Activated CD4-positive, CD25-positive, alpha-beta regulatory T cell treated with anti-CD3 and anti-CD28 coated beads, Interleukin-2, amount 50 U/mL, for 24 hours (primary cell): ENCODE results near the gene FASTK.

Source experiments
- ATAC-seq, 2 donors: fragments of 150-1000 bp; cut with Tn5 transposase; one replicate each; pipeline ENCODE4 v1.10.0; 2021; ENCODE audit warnings: mild to moderate bottlenecking in 1 of 2, moderate library complexity in 1 of 2

Gene FASTK

GRCh38 chr7:151099486-151100211 lies 19.0 kb upstream of the FASTK start:
- ATAC-seq = no peak

GRCh38 chr7:151095828-151096475 lies 15.3 kb upstream of the FASTK start:
- ATAC-seq = no peak

DNA sequence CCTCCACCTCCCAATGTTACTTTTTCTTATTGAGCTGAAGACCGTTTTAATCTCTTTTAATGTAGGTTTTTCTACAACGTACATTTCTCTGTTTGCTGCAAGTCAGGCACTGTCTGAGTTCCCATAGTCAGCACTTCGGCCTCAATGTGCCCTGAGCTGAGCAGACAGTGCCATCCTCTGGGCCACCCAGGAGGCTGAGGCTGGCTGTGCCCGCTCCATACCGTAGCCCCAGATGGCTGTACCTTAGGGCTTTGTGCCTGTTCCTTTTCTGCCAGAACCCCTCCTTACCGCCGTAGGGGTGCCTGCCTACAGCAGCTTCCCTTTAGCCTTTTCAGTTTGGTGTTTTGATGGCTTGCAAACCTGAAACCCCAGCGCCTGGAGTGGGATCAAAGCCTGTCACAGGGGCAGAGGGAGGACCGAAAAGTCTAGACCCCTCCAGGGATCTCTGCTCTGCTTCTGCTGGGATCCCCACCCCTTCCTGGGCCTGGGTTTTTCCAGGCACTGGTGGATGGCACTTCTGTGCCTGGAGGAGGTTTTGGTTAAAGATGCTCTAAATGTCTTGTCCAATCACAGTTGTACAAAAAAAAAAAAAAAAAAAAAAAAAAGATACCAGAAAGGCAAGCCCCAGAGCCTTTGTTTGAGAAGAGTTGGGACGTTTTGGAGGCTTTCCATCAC lies 14.7 kb upstream of the FASTK start:
- ATAC-seq = no peak

GRCh38 chr7:151094675-151095074 lies 14.1 kb upstream of the FASTK start:
- no peak for ATAC-seq

DNA sequence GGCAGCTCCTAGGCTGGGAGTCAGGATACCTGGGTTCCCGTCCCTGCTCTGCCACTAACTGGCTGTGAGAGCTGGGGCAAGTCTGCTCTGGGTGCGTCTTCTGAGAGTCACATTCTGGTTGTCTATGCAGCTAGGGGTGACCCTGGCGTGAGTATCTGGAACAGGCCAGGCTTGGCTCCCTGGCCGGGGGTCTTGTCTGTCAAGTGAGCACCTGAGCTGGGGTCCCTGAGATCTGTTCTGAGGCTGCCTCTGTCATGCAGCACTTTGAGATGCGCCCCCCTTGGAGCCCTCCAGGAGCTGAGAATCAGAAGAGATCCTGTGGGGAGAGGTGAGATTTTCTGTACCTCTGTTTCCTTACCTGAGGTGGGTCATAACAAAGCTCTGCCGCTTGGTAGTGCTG lies 13.1 kb upstream of the FASTK start:
- no peak for ATAC-seq

GRCh38 chr7:151091988-151092387 lies 11.4 kb upstream of the FASTK start:
- no peak for ATAC-seq

GRCh38 chr7:151091431-151091830 lies 10.8 kb upstream of the FASTK start:
- no peak for ATAC-seq

- no peak for ATAC-seq
These were observed 10.4 kb upstream of the FASTK start for GRCh38 chr7:151091003-151091402.

DNA sequence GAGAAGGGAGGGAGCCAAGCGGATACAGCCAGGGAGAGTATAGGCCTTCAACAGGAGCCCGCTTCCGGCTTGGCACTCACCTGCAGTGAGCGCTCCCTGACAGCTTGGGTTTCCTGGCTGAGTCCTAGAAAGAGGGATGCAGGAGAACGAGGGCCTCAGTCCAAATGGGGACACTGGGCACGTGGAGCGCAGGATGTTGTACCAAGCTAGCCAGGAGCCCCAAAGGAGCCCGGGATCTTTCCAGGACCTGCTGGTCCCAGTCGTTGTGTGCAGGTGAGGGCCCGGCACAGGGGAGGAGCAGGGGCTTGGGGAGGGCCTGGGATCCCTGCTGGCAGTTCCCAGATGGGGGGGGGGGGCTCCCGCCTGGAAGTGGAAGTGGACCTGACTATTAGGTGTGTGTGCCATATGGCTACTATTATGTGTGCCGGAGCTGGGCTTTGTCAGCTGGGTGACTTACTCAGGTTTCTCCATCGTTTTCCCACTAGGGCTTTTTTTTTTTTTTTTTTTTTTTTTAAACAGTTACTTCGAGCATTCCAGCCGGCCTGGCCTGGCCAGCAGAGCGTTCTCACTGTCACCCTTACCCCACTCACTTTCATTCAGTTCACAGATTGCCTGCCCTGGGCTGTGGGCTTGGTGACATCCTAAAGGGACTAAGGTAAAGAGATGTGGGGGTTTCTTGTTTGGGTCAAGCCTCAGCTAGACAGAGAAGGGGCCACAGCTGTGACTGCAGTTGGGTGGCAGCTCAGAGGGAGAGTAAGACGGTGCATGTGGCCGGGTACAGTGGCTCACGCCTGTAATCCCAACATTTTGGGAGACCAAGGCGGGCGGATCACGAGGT lies 9.5 kb upstream of the FASTK start:
- no peak for ATAC-seq

DNA sequence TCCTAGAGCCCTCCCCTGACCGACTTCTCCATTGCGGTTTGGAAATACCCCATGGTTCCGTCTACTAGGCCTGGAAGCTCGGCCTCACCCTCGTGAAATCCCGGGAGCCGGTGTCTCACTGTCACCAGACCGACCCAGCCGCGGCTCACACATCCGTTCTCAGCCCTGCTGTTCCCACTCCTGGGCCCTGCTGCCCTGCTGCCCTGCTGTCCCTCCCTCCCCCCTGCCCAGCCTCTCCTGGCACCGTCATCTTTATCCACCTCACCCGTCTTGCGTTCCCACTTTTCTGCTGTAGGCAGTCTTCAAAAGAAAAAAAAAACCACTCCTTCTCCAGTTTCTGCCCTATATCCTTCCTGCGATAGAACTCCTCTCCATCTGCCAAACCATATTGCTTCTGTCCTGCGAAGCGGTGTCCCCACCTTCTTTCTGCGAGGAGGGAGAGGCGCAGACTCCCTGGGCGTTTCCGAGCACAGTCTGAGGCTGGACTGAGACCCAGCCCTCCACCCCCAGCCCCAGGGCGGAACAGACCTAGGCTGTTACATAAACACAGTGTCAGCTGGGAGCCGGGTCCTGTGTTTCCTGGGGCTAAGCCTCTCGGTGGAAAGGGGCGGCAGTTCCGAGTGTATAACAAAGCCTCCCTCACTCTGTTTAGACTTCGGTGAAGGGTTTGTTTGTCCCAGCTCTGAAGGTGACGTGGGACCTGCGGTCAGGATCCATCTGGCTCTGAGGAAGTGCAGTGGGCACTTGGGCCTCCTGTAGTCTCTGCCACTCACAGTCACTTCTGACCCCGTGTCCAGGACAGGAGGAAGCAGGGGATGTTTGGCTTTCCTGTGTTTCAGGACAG lies 8.5 kb upstream of the FASTK start:
- ATAC-seq = no peak

DNA sequence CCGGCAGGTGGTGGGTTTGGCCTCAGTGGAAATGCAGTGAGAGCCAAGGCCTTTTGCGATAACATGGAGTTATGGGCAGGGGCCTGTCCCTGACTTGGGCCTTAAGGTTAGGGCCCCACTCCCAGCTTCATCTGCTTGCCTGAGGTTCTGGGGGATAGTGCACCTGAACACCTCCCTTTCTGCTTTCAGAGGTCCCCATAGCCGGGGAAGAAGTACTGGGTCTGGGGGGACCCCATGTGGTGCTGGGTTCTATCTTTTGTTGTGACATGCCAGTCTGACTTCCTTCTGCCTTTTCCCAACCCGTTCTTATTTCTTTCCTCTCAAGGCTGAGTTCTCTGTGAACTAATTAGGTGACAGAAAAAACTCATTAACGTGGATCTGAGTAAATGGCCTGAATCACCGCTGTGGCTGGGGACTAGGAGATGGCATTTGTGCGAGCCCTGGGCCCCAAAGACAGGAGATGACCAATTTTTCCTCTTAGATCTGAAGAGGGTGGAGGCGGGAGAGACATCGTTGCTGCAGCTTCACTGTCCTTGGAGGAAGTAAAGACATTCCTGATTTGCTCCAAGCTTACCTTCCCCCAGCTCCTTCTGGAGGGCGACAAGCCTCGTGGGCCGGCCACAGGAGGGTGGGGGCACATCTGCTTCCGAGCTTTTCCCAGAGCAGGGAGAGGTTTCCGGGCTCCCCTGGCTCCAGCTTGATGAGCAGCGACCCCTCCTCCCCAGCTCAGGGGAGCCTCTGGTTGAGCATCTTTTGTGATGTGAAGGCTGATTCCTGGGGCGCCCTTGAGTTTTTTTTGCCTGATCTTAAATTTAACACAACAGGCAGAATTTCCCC lies 7.6 kb upstream of the FASTK start:
- ATAC-seq = no peak

DNA sequence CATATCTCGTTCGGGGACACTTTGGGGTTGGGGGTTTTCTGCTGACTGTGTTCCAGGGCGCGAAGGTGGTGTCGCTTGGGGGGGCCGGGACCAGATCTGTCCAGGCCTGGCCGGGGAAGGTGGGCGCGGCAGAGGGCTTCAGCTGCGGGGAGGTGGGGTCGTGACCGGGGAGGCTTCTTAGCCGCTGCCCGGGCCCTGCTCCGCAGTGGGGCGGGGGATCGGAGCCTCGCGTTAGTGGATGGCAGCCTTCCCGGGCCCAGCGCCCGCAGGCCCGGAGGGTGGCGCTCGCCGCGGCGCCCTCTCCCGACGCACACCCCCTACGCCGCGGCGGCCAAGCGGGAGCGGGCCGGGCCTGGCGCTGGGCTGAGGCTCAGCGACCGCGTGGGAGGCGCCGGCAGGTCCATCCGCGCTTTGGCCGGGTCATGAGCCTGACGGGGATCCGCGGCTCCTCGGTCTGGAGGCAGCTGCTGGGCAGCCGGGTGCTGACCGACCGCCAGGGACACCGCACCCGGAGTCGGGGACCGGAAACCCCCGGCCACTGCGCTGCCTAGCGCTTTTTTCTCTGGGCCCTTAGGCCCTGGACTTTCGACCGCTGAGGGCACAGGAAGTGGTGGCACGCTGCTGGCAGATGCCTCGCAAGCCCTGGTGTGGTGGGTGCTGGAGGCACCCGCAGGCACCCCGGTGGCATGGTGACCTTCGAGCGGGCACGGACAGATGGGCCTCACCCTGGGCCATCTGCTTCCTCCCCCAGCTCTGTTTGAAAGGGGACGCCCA lies 6.8 kb upstream of the FASTK start:
- ATAC-seq = peak; percentile 11 to 17

GRCh38 chr7:151086802-151087244 lies 6.2 kb upstream of the FASTK start:
- no peak for ATAC-seq

DNA sequence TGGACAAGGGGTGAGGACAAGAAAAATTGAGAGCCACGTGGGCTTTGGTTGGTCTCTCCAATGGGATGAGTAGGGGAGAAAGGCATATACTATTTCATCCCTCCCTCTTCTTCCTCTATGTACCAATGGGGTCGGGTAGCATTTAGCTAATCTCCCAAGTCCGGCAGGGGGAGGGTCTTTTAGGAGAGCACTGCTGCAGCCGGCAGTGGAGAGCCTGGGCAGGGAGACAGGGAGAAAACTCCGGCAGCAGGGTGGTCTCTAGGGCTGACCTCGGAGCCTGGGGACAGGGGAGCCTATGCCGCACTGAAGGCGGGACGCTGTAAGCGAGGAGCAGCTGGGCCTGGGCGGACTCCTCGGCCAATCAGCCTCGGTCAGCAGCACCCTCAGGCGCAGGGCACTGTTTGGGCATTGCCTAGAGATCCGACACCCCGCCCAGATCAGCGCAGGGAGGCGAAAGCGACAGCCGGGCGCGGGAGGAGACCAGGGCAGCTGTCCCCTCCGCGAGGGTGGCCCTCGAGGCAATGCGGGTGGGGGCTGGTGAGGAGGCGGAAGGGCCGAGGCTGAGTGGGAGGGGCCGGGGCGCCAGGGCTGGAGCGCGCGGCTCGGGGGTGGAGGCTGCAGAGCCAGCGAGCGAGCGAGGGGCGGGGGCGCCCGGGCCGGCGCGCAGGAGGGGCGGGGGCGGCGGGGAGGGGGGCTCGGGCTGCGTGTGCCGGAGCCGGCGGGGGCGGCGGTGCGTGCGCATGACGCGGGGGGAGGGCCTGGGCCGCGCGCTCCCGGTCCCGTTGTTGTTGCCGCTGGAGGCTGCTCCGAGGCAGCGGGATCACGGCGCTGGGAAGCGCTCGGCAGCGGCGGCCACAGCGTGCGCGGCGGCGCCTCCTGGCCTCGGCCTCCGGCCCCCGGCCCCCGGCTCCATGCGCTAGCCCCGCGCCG lies 5.3 kb upstream of the FASTK start, which contains the start of gene AGAP3:
Gene AGAP3, plus strand, starts transcription at position 785 of the 930 bp plus-strand sequence. CDS start 267 bp downstream, outside the sequence.
- ATAC-seq = peak; percentile 6 to 11

GRCh38 chr7:151085329-151085690 lies 4.7 kb upstream of the FASTK start:
- no peak for ATAC-seq

DNA sequence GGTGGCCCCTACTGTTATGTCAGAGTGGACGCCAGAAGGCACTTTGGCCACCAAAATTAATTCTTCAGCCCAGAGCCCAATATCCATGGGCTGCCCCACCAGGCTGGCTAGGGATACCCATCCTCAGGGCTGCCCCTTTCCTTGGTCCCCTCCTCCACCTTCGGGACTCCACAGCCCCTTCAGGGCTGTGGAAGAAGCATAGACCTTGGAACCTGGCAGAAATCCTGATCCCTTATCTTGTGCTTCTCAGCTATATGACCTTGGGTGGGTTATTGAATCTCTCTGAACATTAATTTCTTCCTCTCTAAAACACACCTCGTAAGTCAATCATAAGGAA lies 3.2 kb upstream of the FASTK start:
- no peak for ATAC-seq

DNA sequence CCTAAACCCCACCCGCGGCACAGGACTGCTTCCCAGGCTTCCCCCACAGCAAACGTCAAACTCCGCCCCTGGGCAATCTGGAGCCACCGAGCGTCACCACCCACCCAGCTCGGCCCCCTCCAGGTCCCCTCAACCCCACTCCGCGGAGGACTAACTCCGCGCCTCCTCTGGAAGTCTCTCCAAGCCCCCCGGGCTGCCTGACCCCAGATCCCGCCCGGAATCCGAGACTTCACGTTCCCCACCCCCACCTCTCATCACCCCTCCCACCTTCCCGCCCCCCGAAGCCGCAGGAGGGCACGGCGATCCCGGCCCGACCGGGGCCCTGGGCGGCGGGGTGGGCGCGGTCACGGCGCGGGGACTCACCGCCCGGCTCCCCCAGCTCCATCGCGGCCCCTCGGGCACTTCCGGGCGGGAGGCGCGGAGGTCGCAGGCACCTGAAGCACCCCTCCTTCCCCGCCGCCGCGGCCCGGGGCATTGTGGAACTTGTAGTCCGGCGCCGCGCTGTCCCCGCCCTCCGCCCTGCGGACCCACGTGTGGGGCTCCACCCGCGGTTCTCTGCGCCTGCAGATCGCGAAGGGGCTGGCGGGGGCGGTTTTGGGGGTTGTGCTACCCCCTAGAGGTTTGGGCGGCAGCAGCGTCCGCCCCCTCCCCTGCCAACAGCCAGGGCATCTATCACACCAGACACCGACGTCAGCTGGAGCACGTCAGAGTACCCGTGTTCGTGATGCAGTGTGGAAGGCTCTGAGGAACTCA lies 2.6 kb upstream of the FASTK start, which contains the start of gene TMUB1:
Gene TMUB1, minus strand, starts transcription at position 423 of the 753 bp plus-strand sequence. CDS start 930 bp downstream, outside the sequence.
- ATAC-seq = peak; percentile 66 to 67
